Measurements from ENCODE around the gene RAPGEF4. TPM values are rescaled to one million over a fixed set of nuclear protein-coding genes. Genes with fewer than 3 reads are reported as not detected.
A peak's percentile ranks its signal among the peaks of the same experiment; 100 is the strongest.
"Not testable (repeated sequence)": the region's sequence is repeated elsewhere in the genome, so short reads cannot be mapped to it uniquely, and the experiment has no call there.

The RAPGEF4 gene
- total and polyA plus RNA-seq, 8 donors, result 3.6 to 23.7 (median 9.8) TPM; not detected in 1

DNA sequence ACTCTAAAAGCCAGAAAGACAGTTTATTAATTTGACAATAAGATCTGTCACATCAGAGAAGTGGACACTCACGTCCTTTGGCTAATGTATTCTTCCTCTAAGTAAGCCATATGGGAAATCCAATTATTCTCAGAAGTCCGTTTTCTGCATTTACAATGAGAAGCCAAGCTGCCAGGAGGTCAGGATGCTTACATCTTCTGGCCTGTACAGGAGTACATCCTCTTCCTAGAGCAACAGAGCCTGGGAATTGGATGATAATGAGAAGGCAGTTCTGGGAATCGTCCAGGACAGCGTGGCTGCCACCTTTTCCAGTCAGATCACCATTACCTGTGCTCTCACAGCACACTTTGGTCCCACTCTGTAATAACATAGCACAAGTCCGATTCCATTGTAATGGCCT lies 5.2 kb downstream of the RAPGEF4 start:
- H3K27me3 ChIP-seq, result peaks cover 0 to 24% (median 9%) of the 10 kb centered on the region in 3 donors
- H3K36me3 ChIP-seq, result no peaks in the 10 kb centered on the region
- H3K4me1 ChIP-seq, result peaks cover 0 to 9% (median 5%) of the 10 kb centered on the region in 4 donors
- H3K27ac ChIP-seq, result no peak overlapping the region
- WGBS, 5 donors, result 79 to 86% (median 84%) methylated on average over 5 of the region's 5 CpGs
- H3K4me3 ChIP-seq, result no peak overlapping the region
- no peak for TF ChIP-seq EP300 (IDR thresholded peaks at IDR 0.05)
- TF ChIP-seq, protein P1, sequence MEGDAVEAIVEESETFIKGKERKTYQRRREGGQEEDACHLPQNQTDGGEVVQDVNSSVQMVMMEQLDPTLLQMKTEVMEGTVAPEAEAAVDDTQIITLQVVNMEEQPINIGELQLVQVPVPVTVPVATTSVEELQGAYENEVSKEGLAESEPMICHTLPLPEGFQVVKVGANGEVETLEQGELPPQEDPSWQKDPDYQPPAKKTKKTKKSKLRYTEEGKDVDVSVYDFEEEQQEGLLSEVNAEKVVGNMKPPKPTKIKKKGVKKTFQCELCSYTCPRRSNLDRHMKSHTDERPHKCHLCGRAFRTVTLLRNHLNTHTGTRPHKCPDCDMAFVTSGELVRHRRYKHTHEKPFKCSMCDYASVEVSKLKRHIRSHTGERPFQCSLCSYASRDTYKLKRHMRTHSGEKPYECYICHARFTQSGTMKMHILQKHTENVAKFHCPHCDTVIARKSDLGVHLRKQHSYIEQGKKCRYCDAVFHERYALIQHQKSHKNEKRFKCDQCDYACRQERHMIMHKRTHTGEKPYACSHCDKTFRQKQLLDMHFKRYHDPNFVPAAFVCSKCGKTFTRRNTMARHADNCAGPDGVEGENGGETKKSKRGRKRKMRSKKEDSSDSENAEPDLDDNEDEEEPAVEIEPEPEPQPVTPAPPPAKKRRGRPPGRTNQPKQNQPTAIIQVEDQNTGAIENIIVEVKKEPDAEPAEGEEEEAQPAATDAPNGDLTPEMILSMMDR (IDR thresholded peaks at IDR 0.05), result no peak
- no peak for TF ChIP-seq POLR2A (IDR thresholded peaks at IDR 0.05)
- no peak for TF ChIP-seq POLR2AphosphoS5 (IDR thresholded peaks at IDR 0.05)
- DNase-seq, result no peak
- H3K9me3 ChIP-seq, result no peaks in the 10 kb centered on the region
- intact Hi-C loops (cut with DNase I; ENCODE audit: low total_unique reads), result no loop called here

DNA sequence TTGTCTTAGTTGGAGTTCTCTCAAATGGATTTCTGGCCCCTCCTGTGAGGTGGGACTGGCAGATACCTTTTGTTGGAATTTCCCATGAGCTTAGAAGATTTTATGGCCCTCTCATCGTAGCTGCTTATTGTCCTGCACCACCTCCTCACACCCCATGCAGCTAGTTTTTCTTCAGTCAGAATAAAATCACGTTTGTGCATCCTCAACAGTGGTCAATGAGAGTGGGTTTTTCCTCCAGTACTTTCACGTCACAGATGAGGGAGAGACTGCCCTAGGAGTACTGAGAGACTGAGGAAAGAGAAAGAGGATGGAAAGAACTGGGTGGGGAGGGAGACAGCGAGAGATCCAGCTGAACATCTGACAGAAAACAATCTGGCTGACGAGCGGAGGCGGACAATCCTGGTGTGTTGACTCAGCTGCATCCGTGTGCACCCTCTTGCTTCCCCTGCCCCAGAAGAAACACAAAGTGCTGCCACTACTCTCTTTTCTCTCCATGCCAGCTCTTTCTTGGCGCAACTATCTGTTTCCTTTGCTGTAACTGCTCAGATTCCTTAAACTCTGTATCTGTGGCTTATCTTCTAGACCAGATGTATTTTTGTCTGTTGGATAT lies 7.4 kb downstream of the RAPGEF4 start:
- intact Hi-C loops (cut with DNase I; ENCODE audit: low total_unique reads), result no loop called here
- Histone ChIP-seq H3K27ac (no peak overlapping the region), H3K36me3 (no peaks in the 10 kb centered on the region), H3K4me1 (no peaks in the 10 kb centered on the region), H3K27me3 (peaks cover 0 to 4% (median 0%) of the 10 kb centered on the region in 3 donors), H3K9me3 (no peaks in the 10 kb centered on the region), H3K4me3 (no peak overlapping the region)
- TF ChIP-seq EP300 (IDR thresholded peaks at IDR 0.05), result no peak
- TF ChIP-seq POLR2AphosphoS5 (IDR thresholded peaks at IDR 0.05), result no peak
- TF ChIP-seq POLR2A (IDR thresholded peaks at IDR 0.05), result no peak
- TF ChIP-seq, protein P1 (IDR thresholded peaks at IDR 0.05), result no peak
- peak in 1 of 2 donors; percentile 23 for DNase-seq
- 72 to 80% (median 75%) methylated on average over 9 of the region's 9 CpGs for WGBS, 5 donors

- H3K27ac ChIP-seq, result no peak overlapping the region
- no peaks in the 10 kb centered on the region for H3K27me3 ChIP-seq
- no peaks in the 10 kb centered on the region for H3K9me3 ChIP-seq
- no peaks in the 10 kb centered on the region for H3K36me3 ChIP-seq
- H3K4me3 ChIP-seq, result no peak overlapping the region
- intact Hi-C loops (cut with DNase I; ENCODE audit: low total_unique reads), result no loop called here
- H3K4me1 ChIP-seq, result no peaks in the 10 kb centered on the region
- 81 to 98% (median 91%) methylated on average over 1 of the region's 1 CpG for whole genome bisulfite sequencing, 5 donors
- DNase-seq, result no peak
- TF ChIP-seq EP300 (IDR thresholded peaks at IDR 0.05) (no peak), POLR2AphosphoS5 (IDR thresholded peaks at IDR 0.05) (no peak), POLR2A (IDR thresholded peaks at IDR 0.05) (no peak)
- TF ChIP-seq, protein P1 (IDR thresholded peaks at IDR 0.05), result no peak
Measured at GRCh38 chr2:172743898-172744297, 8.3 kb downstream of the RAPGEF4 start.

- no peak overlapping the region for H3K4me3 ChIP-seq
- DNase-seq, result no peak
- WGBS, 5 donors, result 86 to 97% (median 92%) methylated on average over 1 of the region's 1 CpG
- no peaks in the 10 kb centered on the region for H3K9me3 ChIP-seq
- no peaks in the 10 kb centered on the region for H3K36me3 ChIP-seq
- no peaks in the 10 kb centered on the region for H3K27me3 ChIP-seq
- H3K4me1 ChIP-seq, result no peaks in the 10 kb centered on the region
- TF ChIP-seq POLR2AphosphoS5 (IDR thresholded peaks at IDR 0.05), result no peak
- H3K27ac ChIP-seq, result no peak overlapping the region
- intact Hi-C loops (cut with DNase I; ENCODE audit: low total_unique reads), result no loop called here
Measured at GRCh38 chr2:172745636-172746035, 10.0 kb downstream of the RAPGEF4 start.

GRCh38 chr2:172748543-172748942 lies 12.9 kb downstream of the RAPGEF4 start:
- H3K36me3 ChIP-seq; H3K9me3 ChIP-seq; H3K4me3 ChIP-seq; H3K4me1 ChIP-seq; H3K27ac ChIP-seq; DNase-seq; intact Hi-C loops (cut with DNase I; ENCODE audit: low total_unique reads); H3K27me3 ChIP-seq: not testable (repeated sequence)
- 70 to 89% (median 77%) methylated on average over 2 of the region's 2 CpGs for WGBS, 5 donors

All from stomach (tissue), 9 donors.